Stimulated activated CD4-positive, alpha-beta T cell treated with anti-CD3 and anti-CD28 coated beads, Interleukin-1b, Interleukin-23, amount 100 ng/mL, for 4 hours (primary cell): ENCODE data around the gene PANK1.
A peak's percentile ranks its signal among the peaks of the same experiment; 100 is the strongest.
"Not testable (repeated sequence)": the region's sequence is repeated elsewhere in the genome, so short reads cannot be mapped to it uniquely, and the experiment has no call there.

Experiments used
- DNase-seq, 2 donors: peaks; one replicate each; pipeline ENCODE4 v3.0.0-alpha.2; 2020; ENCODE audit warnings: low read depth in 2 of 2

Gene PANK1

DNA sequence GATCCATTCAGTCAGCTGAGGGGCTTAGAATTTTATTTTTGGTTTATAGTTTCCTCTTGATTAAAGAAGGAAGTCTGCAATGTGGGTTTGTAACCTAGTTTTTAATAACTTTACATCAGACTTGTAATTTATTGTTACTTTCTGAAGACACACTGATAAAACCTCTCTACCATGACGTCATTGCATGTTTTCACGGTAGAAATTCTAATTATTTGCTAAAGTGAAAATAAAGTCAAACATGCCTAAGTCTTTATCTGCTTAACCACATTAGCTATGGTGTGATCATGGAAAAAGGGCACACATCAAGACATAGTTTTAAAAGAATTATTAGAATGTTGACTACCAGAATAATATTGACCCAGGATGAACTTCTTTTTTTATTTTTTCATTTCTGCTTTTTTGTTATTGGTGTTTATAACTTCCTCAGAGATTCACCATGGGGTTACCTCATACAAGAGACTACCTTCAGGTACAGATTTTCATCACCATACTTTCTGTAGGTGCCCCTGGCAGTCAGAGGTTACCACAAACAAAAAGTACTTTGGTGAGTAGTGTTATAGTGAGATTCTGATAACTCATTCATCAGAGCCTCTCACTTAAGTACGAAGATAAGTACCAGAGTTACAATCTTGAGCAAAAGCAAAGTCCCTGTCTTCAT is 7.0 kb upstream of the PANK1 start:
- no peak for DNase-seq

DNA sequence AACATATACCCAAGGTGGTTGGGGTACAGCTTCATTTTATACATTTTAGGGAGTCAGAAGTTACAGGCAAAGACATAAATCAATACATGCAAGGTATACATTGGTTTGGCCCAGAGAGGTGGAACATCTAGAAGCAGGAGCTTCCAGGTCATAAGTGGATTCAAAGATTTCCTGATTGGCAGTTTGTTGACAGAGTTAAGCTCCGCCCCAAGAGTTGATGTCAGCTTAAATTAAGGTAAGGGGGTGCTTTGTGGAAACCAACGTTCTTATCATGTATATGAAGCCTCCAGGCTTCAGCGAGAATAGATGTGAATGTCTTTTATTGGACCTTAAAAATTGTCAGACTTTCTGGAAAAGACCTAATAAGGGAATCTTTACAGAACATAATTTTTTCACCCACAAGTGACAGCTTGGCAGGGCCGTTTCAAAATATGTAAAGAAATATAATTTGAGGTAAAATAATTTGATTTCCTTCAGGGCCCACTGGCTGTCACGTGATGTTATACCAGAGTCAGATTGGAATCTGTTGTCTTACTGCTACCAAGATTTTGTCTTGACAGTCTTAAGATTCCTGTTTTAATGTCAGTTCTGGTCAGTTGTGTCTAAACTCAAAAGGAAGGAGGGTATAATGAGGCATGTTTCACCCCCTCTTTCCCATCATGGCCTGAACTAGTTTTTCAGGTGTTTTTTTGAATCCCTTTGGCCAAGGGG is 6.3 kb upstream of the PANK1 start:
- no peak for DNase-seq

DNA sequence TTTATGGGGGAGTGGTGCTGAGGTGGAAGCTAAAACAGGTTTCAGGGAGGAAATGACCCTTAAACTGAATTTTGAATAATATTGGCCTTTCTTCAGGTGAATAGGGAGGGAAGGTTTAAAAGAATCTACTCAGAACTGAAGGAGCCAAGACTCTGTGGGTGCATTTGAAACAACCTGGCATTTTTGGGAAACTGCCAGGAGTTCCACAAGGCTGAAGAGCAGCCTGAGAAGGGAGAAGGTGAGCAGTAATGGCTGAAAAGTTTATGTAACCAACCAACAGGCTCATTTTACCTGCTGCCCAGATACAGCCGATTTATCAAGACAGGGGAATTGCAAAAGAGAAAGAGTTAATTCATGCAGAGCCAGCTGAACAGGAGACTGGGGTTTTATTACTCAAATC is 4.0 kb upstream of the PANK1 start:
- no peak for DNase-seq

DNA sequence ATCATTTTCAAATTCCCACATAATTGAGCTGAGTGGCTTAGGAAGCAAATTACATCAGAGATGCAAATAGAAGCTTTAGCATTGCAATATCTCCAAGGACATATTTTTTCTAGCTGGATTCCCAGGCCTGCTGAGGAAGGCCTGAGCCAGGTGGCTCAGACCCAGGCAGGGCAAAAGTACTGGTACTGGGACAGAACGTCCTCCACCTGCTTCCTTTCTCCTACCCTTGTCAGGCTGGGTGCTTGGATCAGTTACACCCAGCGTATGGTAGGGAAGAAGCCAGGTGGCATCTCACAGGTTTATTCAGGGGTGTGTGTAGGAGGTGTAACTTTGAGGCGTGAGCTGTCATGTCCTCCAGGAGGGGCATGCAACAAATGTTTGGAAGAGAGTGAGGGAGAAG is 3.0 kb upstream of the PANK1 start:
- no peak for DNase-seq

DNA sequence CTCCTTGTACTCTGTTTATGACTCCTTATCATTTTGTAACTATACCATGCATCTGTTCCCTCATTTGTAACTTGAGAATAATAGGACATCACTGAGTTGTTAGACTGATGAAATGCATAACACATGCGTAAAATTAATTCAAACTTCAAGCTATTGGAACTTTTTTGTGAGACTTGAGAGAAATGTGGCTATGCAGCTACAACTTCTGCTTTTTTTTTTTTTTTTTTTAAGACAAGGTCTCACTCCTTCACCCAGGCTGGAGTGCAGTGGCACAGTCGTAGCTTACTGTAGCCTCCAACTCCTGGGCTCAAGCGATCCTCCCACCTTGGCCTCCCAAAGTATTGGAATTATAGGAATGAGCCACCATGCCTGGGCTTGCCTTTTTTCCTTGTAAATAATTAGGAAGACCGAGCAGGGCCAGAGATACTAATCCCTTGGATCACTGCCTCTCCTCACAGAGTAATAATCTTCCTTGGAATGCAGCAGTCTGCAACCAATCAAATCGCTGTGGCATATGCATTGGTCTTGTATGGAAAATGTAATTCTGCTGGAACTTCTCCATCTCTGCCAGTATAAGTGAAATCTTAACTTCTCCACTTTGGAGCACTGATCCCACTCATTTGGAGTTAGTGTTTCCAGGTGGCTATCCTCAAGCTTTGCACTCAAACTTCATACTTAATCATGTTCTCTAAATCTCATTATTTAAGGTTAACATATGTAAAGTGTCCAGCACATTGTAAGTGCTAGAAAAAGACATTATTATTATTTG is 2.0 kb upstream of the PANK1 start:
- DNase-seq = no peak

DNA sequence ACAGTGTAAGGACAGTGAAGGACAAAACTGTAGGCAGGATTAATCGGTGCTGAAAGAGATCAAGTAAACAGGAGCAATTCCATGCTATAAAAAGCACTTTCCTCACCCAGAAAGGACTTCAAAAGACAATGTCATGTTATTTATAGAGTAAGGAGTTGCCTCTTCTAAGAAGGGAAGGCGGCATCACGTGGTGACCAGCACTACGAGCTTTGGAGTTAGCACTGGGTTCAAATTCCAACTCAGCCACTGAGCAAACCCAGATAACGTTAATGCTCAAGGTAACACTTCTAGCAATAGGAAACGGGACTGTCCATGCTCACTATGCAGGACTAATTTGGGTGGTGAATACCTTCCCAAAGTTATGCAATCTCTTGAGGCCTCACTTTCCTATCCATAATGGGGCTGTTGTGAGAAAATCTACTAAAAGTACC is 715 bp upstream of the PANK1 start:
- no peak for DNase-seq

DNA sequence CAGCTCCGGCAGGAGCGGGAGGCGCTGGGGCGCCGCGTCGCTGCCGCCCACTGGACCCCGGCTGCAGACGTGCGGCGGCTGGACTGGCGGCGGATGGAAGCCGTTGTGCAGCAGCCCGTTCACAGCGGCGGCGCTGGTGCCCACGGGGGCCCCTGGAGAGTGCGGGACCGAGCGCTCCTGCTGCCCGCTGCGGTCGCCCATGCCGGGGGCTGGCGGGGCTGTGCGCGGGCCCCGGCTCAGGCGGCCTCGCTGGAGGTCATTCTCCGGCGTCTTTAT is 413 bp downstream of the PANK1 start:
- peak in 1 of 2 donors; percentile 25 for DNase-seq

DNA sequence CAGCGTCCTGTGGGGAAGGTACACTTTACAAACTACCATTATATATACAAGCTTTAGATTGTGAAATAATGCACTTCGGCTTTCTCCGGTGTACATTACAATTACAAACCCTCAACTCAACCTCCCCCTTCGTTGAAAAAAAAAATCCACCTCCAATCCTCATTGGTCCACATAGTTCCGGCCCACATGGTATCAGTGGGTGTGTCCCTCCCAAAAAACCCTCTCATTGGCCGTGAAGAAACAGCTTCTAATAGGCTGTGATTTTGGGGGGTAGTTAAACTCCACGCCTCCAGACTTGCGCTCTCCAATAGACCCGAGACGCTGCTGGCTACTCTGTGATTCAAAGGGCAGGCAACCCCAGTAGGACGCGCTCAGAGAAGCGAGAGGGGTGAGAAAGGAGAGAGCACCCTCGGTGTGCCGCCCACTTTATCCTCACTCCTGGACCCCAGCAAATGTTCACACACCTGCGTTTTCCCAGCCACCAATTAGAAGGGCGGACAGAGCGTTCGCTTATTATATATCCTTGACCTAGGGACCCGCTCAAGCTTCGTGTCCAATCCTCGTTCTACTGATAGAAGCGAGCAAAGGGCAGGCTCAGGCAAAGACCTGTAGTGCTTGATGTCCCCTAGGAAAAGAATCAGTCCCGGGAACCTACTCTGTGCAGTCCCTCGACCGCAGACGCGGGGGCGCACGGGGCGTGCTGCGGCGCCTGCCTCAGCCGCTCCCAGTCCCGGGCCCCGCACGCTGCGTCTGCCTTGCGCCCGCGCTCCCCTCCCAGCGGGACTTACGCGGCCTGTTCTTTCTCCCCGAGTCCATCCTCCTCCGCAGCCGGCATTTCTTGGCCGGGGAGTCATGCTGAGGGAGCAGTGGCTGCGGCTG is 991 bp downstream of the PANK1 start:
- peak; percentile 33 to 34 for DNase-seq

DNA sequence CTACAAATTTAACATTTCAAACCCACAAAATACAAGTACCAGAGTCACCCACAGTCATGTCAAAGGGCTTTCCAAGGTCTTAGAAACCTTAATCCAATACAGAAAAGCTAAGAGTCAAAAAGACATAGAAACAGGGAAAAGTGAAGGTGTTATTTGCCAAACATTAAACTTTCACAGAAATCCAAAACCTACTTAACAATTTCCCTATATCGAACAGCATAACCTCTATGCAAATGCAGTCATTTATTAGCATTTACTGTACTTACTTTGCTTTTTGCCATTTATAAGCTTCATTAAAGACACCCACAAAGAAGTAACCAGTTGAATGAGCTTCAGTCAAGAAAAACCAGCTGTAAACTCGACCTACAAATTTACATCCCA is 1.6 kb downstream of the PANK1 start:
- DNase-seq = no peak

DNA sequence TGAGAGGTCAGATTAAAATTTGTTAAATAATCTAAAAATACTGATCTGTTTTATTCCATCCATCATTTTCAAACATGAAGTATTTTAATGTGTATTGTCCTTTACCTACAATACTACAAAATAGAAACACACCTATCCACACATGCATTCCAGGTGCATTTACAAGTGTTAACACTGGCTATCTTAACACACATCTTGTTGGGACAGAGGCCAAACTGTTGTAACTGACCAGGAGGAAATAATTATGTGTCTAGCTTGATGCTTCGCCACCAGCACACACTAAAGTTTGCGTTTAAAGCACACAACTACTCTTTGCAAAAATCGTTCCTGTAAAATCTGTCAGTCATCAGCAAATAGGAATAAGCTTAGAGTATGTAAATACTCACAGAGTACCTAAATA is 2.8 kb downstream of the PANK1 start:
- no peak for DNase-seq

DNA sequence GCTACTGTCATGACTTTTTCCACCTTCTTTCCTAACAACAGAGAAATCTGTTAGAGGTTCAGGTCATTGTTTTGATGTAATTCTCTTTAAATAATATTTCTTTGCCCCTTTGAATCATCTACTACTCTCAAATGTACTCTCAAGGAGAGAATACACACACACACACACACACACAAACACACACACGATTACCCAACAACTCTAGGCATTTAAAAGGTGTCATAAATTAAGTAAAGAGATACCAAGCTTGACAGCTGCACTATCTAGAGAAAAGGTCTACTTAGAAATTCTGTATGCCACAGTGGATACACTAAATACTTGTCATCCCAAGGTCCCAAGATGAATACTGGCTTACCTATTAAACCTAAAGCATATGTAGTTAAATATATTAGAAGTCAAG is 4.8 kb downstream of the PANK1 start:
- DNase-seq = no peak

DNA sequence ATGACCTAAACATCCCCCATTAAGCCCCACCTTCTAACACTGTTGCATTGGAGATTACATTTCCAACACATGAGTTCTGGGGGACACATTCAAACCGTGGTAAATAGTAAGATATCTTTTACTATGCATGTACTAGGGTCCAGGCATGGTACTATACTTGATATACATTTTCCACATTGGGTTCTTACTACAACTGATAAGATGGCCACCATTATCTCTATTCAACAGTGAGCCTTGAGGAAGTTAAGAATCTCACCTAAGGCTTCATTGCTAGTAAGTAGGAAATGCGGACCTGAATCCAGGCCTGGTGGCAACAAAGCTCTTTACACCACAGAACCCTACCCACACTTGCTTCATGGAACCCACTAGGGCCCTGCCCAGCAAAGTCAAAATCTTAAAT is 5.7 kb downstream of the PANK1 start:
- DNase-seq = no peak

DNA sequence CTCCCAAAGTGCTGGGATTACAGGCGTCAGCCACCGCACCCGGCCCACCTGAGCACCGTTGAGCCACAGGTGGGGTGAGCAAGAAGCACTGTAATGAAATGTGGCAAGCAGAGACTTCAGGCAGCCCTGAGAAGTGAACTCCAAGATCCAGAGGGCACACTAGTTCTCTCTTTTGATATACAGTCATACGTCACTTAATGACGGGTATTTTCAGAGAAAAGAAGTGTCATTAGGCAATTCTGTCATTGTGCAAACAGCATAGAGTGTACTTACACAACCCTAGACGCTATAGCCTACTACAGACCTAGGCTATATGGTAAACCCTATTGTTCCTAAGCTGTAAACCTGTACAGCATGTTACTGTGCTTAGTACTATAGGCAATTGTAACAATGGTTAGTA is 7.9 kb downstream of the PANK1 start:
- DNase-seq = no peak

DNA sequence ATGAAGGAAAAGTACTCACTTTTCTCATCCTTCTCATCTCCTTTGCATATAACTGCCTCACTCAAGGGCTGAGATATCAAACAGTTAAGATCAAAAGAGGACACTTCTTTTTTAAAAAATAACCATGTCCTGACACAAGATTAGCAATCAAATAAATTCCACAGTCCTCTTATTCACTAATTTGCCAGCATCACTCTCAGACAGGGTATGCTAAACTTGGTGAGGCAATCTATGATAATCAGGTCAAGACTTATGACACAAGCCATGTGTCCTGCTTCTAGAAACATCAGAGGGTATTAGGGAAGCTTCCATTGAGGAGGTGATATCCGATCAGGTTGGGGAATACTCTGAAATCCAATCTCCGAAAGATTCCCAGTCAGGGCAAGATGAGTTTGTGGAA is 10.4 kb downstream of the PANK1 start:
- DNase-seq = no peak

DNA sequence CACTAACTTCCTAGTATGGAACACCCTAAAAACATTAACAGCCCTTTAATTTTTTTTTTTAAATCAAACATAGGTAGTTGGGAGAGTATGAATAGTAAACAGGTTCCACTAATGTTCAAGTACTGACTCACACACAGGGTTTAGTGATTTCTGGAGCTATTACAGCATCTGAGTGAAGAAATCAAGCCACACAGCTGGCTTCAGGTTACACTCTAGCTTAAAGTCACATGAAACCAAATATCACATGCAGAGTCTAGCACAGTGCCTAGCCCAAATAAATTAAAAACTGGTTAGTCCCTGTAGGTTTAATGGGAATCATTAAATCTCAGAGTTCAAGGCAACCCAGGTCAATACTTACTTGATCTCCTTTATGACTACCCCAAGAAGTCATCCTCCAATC is 11.6 kb downstream of the PANK1 start:
- no peak for DNase-seq

DNA sequence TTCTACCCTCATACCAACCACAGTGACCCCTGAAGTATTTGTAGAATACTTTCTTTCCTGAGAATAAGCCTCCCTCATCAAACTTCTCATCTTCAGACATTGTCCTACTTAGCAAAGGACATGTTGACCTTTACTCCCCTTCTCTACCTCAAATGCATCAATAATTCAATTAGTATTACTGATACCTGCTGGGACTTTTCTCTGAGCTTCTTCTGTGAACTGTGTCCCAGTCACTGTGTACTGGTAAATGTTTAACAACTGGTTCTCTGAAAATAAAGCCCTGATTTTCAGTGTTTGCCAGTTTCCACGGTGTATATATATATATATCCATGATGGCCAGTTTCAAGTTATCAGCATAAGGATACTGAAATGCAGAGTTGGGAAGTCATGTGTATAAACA is 12.2 kb downstream of the PANK1 start:
- DNase-seq = no peak

DNA sequence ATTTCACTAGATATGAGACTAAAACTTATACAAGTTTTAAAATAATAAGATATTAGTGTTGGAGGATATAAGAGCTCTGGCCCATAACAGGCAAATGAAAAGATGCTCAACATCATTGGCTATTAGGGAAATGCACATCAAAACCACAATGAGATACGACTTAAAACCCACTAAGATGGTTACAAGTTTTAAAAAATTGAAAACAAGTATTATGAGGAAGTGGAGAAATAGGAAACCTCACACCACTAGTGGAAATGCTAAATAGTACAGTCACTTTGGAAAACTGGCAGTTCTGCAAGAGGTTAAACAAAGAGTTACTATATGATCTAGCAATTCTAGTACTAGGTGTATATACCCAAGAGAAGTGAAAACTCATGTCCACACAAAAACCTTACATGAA is 17.2 kb downstream of the PANK1 start:
- no peak for DNase-seq

DNA sequence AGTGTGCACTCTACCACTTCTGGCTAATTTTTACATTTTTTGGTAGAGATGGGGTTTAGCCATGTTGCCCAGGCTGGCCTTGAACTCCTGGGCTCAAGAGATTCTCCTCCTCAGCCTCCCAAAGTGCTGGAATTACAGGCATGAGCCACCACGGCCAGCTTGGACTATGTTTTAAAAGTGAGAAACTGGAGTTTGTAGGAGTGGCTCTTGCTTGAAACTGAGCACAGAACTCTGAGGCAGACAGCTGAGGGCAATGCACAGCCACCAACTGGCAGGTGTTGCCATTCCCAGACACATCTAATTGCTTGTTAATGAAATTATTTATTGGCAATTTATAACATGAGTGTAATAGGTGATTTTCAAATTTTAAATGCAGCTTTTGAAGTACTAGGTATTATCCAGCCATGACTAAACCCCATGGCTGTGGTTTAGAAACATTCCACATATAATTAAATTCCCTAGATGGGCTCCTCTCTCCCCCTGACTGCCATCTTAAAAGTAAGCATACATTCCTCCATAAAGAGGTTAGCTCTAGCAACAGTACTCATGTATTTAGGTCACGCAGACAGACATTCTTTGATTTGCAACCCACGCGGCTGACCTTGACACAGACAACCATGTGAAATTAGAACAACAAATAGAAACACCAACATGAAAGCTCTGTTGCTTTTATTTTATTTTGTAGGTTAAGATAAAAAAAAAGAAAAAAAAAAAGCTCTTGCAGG is 19.8 kb downstream of the PANK1 start:
- no peak for DNase-seq

DNA sequence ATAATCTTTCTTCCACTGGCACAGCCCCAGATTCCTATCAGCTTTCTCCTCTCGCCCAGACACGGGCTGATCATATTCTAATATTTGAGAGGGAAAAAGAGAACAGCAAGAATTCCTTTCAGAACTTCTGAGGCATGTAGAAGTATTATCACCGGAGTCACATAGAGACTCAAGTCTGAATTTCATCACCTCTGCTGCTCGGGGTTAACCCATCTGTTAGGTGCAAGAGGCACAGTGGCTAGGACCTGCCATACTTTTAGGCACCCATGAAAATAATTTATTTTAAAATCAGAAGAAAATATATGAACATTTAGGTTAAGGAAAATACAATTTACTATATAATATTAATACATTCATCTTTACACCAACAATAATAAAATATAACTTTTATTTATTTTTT is 21.0 kb downstream of the PANK1 start:
- DNase-seq = no peak

DNA sequence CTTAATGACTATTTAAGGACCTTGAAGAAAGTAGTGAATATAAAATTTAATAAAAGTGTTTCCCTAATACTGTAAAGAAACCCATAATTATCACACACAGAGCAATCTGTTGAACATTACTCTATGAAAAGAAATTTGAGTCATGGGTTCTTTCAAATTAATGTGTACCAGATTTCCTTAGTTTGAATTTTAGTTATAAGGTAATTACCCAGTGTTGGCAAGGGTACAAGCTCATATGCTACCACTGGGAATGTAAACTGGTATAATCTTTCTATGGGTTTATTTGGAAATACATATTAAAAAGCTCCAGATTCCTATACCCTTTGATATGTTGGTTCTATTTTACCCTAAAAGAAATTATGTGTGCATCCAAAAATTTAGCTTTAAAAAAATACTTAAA is 22.9 kb downstream of the PANK1 start:
- no peak for DNase-seq

DNA sequence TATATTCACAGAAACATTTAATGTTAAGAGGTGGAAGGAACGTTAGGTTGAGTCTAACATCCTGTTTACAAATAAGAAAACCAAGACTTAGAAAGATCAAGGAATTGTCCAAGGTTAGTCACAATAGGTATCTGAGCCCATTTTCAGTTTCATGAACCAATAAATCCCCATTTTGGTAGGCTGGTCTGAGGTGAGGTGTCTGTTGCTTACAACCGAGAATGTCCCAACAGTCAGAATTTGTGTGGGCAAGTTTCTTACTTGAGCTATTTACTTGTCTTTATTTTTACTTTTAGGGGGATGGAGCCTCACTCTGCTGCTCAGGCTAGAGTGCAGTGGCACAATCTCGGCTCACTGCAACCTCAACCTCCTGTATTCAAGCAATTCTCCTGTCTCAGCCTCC is 23.6 kb downstream of the PANK1 start:
- DNase-seq = no peak

DNA sequence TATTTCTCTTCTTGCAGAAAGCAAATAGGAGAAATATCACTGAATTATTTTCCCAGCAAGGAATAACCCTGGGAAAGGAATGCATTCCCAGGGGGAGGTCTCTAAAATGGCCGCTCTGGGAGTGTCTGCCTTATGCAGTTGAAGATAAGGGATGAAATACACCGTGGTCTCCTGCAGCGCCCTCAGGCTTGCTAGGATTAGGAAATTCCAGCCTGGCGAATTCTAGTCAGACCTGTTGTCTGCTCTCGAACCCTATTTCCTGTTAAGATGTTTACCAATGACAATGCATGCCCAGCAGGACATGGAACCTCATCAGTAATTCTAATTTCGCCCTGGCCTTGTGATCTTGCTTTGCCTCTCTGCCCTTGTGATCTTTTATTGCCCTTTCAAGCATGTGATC is 24.7 kb downstream of the PANK1 start:
- DNase-seq = not testable (repeated sequence)
